AG04450 (cell line): ENCODE data around the gene DOC2B. TPM values are rescaled to one million over a fixed set of nuclear protein-coding genes. Genes with fewer than 3 reads are reported as not detected.

ENCODE experiments used
- CTCF ChIA-PET: fragments of 300-600, 350-600 bp; formaldehyde crosslinking; extraction: SDS; loops from one replicate; lab custom pipeline; 2022; ENCODE audit warnings: antibody characterized with exemption, inconsistent platforms; lab: Charles Lee
- POLR2A ChIA-PET: fragments of 350-600 bp; formaldehyde crosslinking; extraction: SDS; loops from one replicate; lab custom pipeline; 2021; ENCODE audit warnings: antibody characterized with exemption, inconsistent platforms; lab: Yijun Ruan, JAX
- DNase-seq: peaks from one replicate; pipeline ENCODE4 v3.0.0-alpha.2; 2011; ENCODE audit warnings: low read depth, low spot score
- H3K27ac ChIP-seq: one replicate; pipeline ENCODE4 v1.5.1; 2012; ENCODE audit warnings: low read depth, low read length, control low read depth
- H3K27me3 ChIP-seq: one replicate; pipeline ENCODE4 v1.6.0; 2012; ENCODE audit warnings: low read length; ENCODE audit not compliant: control insufficient read depth, insufficient read depth
- H3K4me3 ChIP-seq: 2 replicates; pipeline ENCODE4 v1.5.1; 2011; ENCODE audit warnings: mild to moderate bottlenecking, low read depth, low read length, control low read depth
- H3K9me3 ChIP-seq: 2 replicates; pipeline ENCODE4 v1.5.1; 2012; ENCODE audit warnings: low read length; ENCODE audit not compliant: control insufficient read depth, insufficient read depth
- CTCF ChIP-seq: IDR thresholded peaks from 2 replicates; pipeline ENCODE4 v1.5.1; 2011; ENCODE audit warnings: low read depth, low read length, control low read depth, inconsistent platforms
- polyA plus RNA-seq: library from polyadenylated mRNA; depleted of rRNA; stranded (reverse); fragments of >200 nt; gene quantifications from 2 replicates; pipeline ENCODE4 v1.2.3, GENCODE V29; 2011

Gene DOC2B
- polyA plus RNA-seq, 1 experiment = not detected

GRCh38 chr17:164303-165235 lies 16.9 kb downstream of the DOC2B start:
- POLR2A ChIA-PET = no interaction called here
- H3K4me3 ChIP-seq = no peak overlapping the region
- CTCF ChIA-PET = interaction anchor here (0.7 to 1.6 kb wide), 4 partner anchors 222 to 815 kb away, joined by 3 to 5 read pairs (median 4); partner anchors contain the start of gene NXN
- peaks cover 4% of the 10 kb centered on the region; the same call in 1 of the 2 replicates for H3K9me3 ChIP-seq
- DNase-seq = peak; percentile 6
- peak; percentile 60 for TF ChIP-seq CTCF
- peaks cover 5% of the 10 kb centered on the region for H3K27me3 ChIP-seq
- no peak overlapping the region for H3K27ac ChIP-seq

- no peak for DNase-seq
- no peak overlapping the region for H3K4me3 ChIP-seq
- H3K27me3 ChIP-seq = peaks cover 5% of the 10 kb centered on the region
- ChIA-PET CTCF (interaction anchor here (1.0 to 1.1 kb wide), 2 partner anchors 816 to 833 kb away, joined by 3 read pairs; partner anchors contain the start of genes NXN and TIMM22), POLR2A (no interaction called here)
- H3K27ac ChIP-seq = no peak overlapping the region
- peaks cover 4% of the 10 kb centered on the region; the same call in 1 of the 2 replicates for H3K9me3 ChIP-seq
- peak; percentile 16; the same call in 1 of the 2 replicates for TF ChIP-seq CTCF
Observed at GRCh38 chr17:163514-164098, 17.8 kb downstream of the DOC2B start.

- POLR2A ChIA-PET = no interaction called here
- CTCF ChIA-PET = interaction anchor here (1.1 kb wide), 1 partner anchor 834 kb away, joined by 3 read pairs; the partner anchor contains the start of gene TIMM22
- Histone ChIP-seq H3K9me3 (peaks cover 4% of the 10 kb centered on the region; the same call in 1 of the 2 replicates), H3K27me3 (peaks cover 7% of the 10 kb centered on the region), H3K27ac (no peak overlapping the region), H3K4me3 (no peak overlapping the region)
- no peak for TF ChIP-seq CTCF
- DNase-seq = no peak
Observed at GRCh38 chr17:162689-163088, 18.8 kb downstream of the DOC2B start.

GRCh38 chr17:161481-161880 lies 20.0 kb downstream of the DOC2B start:
- no peak for DNase-seq
- Histone ChIP-seq H3K9me3 (peaks cover 4% of the 10 kb centered on the region; the same call in 1 of the 2 replicates), H3K4me3 (no peak overlapping the region), H3K27me3 (peaks cover 7% of the 10 kb centered on the region), H3K27ac (no peak overlapping the region)
- ChIA-PET POLR2A (no interaction called here), CTCF (interaction anchor here (0.5 kb wide), 1 partner anchor 15 kb away, joined by 3 read pairs; no protein-coding TSS in a partner anchor)
- no peak for TF ChIP-seq CTCF
